Stimulated activated CD8-positive, alpha-beta memory T cell treated with anti-CD3 and anti-CD28 coated beads, Interleukin-15, amount 100 ng/mL, for 1 hour (primary cell): ENCODE measurements around the gene CHST3.
"Not testable (repeated sequence)": the region's sequence is repeated elsewhere in the genome, so short reads cannot be mapped to it uniquely, and the experiment has no call there.

Source experiments
- DNase-seq: peaks from one replicate; pipeline ENCODE4 v3.0.0-alpha.2; 2020; ENCODE audit warnings: low read depth

The CHST3 gene

DNA sequence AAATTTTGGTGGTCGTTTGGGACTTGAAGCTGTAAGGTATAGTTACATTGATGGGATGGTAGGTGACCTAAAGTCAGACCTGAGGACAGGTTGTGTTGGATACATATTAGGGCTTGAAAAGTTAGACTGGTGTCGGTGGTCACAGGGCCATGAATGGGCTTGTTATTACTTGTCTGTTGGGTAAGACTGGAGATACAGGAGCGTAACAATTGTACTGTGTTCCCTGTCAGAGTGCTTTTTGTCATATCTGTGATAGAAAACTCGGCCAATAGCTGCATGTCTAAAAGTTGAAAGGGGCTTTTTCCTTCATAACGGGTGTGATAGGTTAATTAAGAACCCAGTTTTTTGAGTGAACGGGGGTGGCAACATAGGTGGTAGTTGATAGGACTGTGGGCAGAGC is 13.5 kb upstream of the CHST3 start:
- no peak for DNase-seq

DNA sequence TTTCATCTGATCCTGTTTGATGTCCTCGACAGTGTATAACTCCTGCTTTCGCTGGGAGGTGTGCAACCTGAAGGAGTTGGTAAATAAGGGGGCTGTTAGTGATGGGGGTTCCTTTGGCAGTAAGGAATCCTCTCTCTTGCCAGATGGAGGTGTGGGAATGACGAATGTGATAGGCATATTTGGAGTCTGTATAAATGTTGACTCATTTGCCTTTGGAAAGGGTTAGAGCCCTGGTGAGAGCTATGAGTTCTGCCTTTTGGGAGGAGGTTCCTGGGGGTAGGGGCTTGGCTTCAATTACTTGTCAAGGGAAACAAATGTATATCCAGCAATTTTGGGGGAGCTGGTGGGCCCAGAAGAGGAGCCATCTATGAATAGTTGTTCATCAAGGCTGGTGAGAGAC is 11.4 kb upstream of the CHST3 start:
- DNase-seq, result no peak

DNA sequence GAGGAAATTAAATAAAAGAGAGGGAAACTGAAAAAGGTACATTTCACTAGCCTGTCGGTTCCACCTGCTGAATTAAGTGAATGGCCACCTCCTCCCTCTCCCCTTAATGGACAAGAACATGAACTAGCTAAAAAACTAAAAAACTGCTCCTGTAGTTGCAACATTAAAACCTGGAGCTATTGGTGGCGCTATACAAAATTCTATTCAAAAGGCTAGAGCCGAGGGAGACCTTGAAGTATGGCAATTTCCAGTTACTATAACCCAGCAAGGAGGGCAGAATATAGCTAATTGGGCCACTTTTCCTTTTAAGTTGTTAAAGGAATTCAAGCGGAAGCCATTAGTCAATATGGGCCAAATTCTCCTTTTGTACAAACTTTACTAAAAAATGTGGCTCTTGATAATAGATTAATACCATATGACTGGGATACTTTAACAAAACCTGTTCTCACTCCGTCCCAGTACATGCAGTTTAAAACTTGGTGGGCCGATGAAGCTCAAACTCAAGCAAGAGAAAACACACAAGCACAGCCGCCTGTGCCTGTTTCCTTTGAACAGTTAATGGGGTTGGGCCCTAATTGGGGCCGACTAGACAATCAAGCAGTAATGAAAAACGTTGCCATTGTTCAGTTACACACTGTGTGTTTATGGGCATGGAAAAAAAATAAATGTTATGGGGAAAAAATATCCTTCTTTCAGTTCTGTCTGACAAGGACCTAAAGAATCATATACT is 6.5 kb upstream of the CHST3 start:
- DNase-seq, result no peak

DNA sequence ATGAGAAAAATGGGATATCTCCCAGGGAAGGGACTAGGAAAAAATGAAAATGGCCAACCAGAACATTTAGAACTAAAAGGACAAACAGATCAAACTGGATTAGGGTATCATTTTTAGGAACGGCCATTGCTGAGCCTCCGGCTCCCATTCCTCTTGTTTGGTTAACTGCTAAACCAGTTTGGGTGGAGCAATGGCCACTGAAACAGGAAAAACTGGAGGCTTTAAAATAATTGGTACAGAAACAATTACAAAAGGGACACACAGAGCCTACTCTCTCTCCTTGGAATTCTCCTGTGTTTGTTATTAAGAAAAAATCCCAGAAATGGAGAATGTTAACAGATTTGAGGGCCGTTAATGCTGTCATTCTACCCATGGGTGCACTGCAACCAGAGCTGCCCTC is 4.7 kb upstream of the CHST3 start:
- DNase-seq, result no peak

DNA sequence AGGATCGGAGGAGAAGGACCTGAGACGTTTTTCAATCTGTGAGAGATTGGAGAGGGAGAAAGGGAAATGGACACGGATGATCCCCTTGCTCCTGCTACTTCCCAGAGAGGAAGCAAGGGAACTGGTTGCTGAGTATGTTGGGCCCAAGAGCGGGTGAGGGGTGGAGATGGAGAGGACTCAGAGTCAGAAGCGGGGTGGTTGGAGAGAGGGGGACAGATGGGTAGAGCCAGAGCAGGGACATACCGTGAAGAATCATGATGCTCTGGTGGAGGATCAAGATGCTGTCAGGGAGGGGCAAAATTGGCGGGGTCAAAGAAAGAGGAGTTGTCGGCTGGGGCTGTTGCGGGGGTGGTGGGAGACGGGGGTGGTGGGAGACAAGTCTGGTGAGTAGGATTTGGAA is 2.4 kb upstream of the CHST3 start:
- DNase-seq, result no peak

DNA sequence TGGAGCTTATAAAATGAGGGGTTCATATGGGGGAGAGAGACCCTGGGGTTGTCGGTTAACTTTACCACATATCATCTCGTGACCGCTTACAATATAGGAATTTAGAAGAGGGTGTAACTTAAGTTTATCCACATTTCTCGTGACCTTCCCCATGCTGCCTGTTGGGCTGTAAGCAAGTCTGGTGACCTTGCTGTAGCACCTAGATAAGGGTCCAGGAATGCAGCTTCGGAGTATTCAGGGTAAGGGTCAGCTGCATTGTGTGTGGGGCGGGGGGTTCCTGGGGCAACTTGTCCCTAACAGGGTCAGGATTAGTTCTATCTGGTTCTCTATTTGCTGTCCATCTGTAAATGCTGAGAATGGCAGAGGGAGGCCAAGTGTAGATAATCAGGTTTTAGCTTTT is 1.3 kb upstream of the CHST3 start:
- DNase-seq, result no peak

DNA sequence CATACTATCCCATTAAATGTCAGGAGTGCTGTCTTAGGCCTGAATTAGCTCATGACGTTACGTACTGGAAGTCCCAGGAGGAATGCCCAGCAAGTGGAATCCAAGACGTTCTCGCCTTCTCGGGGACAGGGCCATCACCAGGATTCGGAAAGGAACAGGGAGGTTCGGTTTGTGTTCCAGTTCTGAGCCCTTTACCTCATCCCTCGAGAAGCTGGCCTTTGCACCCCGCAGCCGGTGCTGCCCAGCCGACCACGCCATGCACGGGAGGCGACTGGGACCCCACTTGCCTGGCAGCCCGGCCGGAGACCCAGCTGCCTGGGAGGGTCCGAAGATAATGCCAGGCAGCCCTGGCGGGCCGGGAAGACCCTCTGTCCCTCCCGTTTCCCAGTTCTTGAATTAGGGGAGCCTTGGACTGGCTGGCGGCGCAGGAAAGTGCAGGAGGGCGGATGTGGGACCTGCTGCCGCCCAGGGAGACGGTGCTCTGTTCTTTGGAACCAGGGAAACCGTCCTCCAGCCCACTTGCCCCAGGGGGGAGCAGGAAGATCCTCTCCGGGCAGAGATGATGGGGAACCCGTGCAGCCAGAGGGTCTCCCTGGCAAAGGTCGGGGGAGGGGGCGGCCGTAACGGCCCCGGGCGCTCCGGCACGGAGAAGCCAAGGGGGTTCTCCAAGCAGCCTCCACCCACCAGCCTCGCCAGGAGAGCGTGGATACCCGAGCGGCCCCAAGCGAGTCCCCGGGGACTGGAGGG is 671 bp upstream of the CHST3 start:
- DNase-seq, result no peak

DNA sequence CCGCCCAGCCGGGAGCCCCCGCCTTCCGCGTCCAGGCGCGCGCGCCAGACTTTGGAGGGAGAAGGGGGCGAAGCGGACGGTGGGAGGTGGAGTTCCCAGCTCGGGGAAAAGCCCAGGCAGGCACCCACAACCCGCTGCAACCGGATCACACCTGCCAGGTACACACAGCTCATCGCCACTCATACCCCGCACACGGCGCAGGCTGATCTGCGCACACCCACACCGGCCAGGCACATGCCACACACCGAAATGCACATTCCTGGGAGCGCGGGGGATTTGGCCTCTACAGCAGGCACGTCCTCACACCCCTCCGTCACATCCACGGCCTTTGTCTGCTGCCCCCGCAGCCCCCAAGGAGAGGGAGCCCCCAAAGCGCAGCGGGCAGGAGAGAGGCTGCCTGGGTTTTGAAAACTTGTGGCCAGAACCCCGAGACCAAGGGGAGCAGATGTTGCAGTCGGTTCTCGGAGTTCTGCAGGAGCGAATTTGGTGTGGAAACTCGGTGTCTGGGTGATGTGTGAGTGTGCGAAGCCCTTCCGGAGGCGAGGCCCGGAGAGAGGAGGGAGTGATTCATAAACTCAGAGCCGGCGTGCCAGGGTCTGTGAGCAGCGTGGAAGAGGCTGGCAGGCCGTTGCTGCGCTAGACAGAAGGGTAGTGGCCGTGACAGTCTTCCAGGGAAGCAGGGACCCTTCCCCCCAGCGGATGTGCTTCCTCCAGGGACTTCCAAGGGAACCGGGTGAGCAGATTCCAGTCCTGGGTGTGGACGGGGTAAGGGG is 734 bp downstream of the CHST3 start:
- no peak for DNase-seq

DNA sequence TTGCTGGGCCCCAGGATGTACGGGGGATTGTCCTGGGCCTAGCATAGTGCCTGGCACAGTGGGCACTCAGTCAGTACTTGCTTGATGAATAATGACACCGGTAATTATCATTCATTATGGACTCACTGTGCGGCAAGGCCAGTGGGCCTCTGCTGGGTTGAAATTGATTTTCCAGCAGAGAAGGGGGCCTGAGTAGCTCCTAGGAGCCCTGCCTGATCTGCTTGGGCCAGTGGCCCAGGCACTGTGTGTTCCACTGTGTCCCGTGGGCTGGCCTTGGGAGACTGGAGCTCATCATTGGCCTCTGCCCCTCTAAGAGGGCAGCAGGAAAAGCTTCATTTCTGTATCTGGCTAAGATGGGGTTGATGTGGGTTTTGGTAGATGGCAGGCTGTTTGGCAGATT is 1.4 kb downstream of the CHST3 start:
- no peak for DNase-seq

DNA sequence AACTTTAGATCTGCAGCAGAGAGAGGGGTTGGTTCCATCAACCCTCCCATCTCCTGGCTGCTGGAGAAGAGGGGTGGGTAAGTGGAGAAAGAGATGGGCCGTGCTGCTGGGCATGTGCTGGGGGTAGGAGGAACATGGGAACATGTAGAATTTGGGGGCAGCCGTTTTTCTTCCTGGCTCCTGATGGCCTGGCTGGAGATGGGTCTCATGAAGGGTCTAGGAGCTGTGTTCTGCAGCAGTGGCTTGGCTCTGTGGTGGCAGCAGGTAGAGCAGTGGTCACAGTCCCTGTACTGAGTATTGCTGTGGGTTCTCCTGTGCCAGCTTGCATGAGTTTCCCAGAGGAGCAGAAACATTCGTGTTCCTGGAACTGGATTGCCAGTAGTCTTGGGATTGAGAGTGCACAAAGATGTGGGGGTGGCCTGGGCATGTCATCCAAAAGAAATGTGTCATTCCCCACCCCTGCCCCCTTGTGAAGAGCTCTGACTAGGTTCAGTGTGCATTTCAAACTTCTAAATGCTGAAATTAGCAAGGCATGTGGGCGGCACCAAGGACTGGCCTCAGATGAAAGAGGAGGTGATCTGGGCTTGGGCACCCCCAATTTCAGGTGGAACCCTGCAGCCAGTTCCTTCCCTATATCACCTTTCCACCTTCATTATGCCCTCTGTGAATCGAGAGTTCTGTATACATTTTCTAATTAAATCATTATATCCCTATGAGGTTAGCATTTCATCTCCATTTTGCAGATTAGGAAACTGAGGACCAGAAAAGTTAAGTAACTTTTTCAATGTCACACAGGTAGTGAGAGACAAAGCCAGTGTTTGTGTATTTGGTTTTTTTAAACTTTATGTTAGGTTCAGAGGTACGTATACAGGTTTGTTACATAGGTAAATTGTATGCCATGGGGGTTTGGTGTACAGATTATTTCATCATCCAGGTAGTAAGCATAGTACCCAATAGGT is 2.1 kb downstream of the CHST3 start:
- no peak for DNase-seq

DNA sequence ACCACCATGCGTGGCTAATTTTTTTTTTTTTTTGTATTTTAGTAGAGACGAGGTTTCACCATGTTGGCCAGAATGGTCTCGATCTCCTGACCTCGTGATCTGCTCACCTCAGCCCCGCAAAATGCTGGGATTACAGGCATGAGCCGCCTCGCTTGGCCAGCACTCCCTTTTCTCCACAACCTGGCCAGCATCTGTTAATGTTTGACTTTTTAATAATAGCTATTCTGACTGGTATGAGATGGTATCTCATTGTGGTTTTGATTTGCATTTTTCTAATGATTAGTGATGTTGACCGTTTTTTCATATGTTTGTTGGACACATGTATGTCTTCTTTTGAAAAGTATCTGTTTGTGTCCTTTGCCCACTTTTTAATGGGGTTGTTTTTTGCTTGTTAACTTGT is 3.8 kb downstream of the CHST3 start:
- not testable (repeated sequence) for DNase-seq

DNA sequence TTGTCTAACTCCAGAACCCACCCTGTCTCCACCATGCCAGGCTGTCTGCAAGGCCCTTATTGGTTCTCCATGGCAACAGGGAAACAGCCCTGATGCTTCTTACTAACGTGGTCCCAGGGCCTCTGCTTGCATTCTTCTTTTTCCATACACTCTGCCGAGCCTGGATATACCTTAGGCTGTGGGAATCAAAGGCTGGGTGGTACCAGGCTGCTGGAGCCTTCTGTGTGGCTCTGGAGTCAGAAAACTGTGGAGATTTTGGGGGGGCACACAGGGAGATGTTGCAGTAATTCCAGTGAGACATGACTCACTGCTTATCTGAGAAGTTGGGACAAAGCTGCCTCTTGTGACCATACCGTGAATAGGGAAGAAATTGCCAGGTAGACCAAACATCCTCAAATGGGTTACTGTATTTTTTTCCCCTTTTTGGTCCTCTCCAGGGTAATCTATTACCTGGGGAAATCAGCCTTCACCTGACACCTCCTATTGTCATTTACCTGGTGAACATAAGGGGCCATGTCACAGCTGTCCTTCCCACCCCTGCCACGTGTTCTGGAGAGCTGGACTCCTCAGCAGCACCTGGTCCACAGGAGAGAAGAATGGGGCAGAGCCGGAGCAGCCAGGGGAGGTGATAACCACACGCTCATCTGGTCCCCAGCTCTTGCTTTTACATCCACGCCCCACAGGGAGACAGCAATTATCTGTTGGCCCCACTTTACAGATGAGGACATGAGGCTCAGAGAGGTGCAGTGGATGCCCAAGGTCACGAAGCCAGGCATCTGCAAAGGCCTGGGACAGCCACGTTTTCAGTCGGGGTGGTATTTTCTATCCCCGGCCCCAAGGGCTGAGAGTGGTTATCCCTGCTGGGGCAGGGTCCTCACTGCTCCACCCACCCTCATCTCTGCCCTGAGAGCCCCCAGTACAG is 4.6 kb downstream of the CHST3 start:
- DNase-seq, result no peak

DNA sequence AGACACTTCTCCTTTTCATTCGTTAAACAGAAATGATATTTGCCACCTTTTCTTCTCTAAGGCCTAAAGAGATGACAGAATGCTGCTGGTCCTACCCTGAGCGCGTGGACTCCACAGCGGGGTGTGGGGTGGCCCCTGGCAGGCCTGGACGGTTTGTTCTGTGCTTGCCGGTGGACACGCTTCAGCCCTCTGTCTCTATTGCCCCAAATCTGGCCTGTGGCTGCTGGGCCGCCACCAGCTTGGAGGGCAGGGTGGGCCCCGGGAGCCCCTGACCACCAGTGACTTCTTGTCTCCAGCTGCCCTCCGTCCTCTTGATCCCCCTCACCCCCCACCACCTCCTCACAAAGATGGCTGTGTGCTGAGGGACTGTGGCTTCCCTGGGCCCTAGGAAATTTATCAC is 5.7 kb downstream of the CHST3 start:
- DNase-seq, result no peak

DNA sequence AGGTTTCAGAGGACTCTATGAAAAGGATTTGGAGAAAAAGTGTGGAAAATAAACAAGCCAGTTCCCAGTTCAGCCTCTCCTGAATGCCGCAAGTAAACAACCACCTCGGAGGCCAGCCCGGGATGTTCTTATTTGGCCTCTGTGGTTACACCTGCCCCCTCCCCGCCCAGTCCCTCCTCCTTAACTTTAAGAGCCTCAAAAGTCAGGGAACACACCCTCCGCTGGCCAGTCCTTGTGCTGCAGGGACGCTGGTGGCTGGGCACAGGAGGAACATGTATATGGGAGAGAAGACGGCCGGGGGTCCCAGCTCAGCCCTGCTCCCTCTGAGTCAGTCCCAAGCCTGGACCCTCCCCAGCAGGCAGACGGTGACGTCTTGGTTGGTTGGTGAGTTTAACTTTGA is 6.1 kb downstream of the CHST3 start:
- DNase-seq, result no peak

DNA sequence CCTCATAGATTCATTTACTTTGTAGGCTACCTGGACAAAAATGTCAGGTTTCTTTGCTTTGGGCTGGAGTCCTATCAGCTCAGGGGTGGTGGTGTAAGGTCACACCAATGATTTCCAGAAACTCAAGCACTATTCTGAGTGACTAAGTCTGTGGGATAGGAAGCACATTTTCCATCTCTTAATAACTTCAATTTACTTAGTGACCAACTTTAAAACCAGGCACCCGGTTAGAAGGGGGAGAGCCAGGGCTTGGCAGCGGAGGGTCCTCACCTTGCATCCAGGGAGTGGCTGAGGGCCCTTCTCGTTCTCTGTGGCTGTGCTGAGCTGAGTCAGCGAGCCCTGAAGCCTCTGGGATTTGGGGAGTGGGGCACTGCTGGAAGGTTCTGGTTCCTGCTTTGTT is 6.7 kb downstream of the CHST3 start:
- DNase-seq, result no peak

DNA sequence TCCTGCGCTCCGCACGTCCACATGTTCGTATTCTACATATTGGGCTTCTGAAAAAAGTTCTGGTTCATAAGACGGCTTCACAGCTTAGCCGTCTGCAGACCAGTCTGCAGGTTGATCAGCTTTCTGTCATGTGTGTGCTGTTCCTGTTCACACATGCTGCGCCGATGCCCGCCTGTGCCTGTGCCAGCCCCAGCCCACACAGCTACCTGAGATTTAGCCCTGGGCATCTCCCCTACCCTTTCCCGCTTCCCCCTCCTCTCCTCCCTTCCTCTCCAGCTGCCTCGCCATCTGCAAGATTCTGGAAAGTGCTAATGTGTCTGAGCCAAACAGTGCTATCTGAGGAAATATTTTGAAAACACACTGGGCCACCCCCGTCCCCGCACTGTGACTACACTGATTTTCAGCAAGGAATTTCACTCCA is 7.1 kb downstream of the CHST3 start:
- DNase-seq, result no peak

DNA sequence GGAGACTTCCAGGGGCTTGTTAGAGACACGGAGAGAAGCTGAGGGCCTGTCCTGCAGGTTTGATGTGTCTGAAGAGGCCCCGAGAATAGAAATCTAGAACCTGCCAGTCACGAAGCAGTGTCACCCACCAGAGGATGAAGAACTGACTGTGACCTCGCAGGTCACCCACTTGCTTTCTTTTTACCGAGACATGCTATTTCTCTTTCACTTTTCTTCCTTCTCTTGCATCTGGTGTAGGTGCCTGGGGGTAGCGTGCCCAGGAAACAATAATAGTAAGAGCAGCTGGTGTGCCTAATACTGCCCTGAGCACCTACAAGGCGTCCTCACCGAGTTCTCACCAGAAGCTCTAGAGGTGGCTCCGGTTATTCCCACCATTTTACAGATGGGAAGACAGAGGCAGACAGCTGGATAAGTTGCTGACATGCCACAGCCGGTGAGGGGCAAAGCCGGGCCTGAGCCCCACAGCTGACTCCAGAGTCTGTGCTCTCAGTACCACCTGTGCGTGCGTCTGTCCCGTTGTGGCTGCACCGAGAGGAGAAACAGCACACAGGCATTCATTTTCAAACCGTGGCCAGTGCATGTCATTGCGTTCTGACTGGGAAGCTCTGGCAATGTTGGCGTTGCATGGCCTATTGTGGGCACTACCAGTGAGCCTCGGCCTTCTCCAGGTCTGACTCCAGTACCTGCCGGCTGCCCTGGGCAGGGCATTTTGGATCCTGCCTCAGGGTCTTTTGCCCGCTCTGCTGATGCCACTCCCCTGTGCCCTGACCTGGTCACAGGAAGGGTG is 7.8 kb downstream of the CHST3 start:
- DNase-seq, result no peak

DNA sequence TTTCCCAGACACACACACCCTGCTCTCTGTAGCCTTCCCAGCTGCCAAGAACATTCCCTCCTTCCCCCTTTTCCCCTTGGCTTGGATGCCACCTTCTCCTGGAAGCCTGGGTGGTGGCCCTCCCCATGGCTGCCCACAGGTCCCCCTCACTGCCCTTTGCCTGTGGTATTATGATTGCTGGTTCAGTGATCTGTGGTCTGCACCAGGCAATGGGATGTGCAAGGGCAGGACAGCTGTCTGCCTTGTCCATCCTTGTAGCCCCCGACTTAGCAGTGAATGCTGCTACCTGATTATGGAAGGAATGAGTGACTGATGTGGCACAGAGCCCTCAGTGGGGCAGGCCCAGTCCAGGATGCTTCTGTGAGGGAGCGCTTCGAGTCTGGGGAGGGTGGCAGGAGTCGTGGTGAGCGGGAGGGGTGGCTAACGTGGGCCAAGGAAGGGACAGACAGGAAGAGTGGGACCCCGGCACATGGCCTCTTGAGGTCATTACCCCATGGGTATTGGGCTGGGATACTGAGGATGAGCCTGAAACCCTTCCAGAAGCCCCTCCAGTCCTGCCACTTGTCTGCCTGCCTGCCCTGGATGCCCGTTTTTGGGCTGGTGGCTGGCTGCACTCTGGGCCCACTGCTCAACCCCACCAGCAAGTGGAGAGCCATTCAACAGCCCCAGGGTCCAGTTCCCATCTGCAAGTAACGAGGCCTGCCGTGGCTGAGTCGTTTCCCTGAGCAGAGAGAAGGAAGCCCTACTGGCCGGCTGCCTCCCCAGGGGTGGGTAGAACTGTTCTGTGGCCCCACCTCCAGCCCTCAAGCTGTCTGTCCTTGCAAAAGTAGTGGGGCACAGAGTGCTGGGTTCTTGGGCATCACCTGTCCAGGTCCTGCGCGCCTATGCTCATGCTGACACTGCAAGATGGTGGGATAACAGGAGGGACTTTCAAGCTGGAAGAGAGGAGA is 8.8 kb downstream of the CHST3 start:
- DNase-seq, result no peak
